HCT116 (cell line): Measurements from ENCODE around the gene FOXS1. TPM values are rescaled to one million over a fixed set of nuclear protein-coding genes. Genes with fewer than 3 reads are reported as not detected.

ENCODE experiments used
- ATAC-seq: fragments of 200-7000 bp; cut with Tn5 transposase; 2 replicates; pipeline ENCODE4 v1.9.1; 2020; ENCODE audit warnings: mild to moderate bottlenecking, moderate library complexity
- BruUV-seq: library from RNA; stranded (reverse); fragments of 400-500 nt; replicated peaks from 2 replicates; lab custom pipeline; 2021; lab: Mats Ljungman, UMichigan
- CTCF ChIA-PET: fragments of 300-600 bp; sonication (Branson Sonifier 250); formaldehyde crosslinking; loops from one replicate; lab custom pipeline; 2021; ENCODE audit warnings: antibody characterized with exemption; lab: Charles Lee
- POLR2A ChIA-PET: fragments of 300-600, 350-600 bp; sonication (Branson Sonifier 250); formaldehyde crosslinking; loops from one replicate; lab custom pipeline; 2021; ENCODE audit warnings: antibody characterized with exemption; lab: Charles Lee
- RAD21 ChIA-PET, 2 experiments: fragments of 300-600 bp; sonication (Branson Sonifier 250); formaldehyde crosslinking; loops; one replicate each; lab custom pipeline; 2023; ENCODE audit warnings: low total read pairs in 2 of 2; ENCODE audit not compliant: uncharacterized antibody in 2 of 2, unreplicated experiment in 2 of 2, low non-redundant PET in 1 of 2; lab: Charles Lee
- DNase-seq: peaks from one replicate; pipeline ENCODE4 v3.0.0-alpha.2; 2010; ENCODE audit warnings: low read depth, low spot score
- H2AFZ ChIP-seq: fragments of 200-600 bp; shearing (Covaris generic), sonication (generic); 2 replicates; pipeline ENCODE4 v1.6.1; 2017; ENCODE audit warnings: low read depth, mixed run types, mixed read lengths, antibody characterized with exemption, low read length; ENCODE audit not compliant: poor library complexity, severe bottlenecking
- H3K27ac ChIP-seq: 2 replicates; pipeline ENCODE4 v1.5.1; 2012; ENCODE audit warnings: low read depth, low read length
- H3K27me3 ChIP-seq: fragments of 200-600 bp; sonication (generic); 2 replicates; pipeline ENCODE4 v1.6.1; 2016; ENCODE audit warnings: mixed run types, low read length, mixed read lengths; ENCODE audit not compliant: insufficient read depth
- H3K36me3 ChIP-seq, 2 experiments: fragments of 200-500 bp in 1 of 2; fragments of 200-600 bp in 1 of 2; sonication (Bioruptor generic) in 1 of 2; sonication (generic) in 1 of 2; 2 replicates each; pipeline versions ENCODE4 v1.5.1 to v1.6.1; 2014 to 2016; ENCODE audit warnings: low read length in 2 of 2, inconsistent platforms in 1 of 2, mixed read lengths in 1 of 2, mixed run types in 1 of 2; ENCODE audit not compliant: insufficient read depth in 2 of 2, control insufficient read depth in 1 of 2
- H3K4me1 ChIP-seq, 2 experiments: fragments of 200-600 bp in 1 of 2; sonication (generic) in 1 of 2; 2 replicates each; pipeline versions ENCODE4 v1.5.1 to v1.6.1; 2012 to 2017; ENCODE audit warnings: low read length in 2 of 2, inconsistent platforms in 1 of 2, mild to moderate bottlenecking in 1 of 2, mixed read lengths in 1 of 2, mixed run types in 1 of 2, moderate library complexity in 1 of 2; ENCODE audit not compliant: insufficient read depth in 2 of 2, control insufficient read depth in 1 of 2
- H3K4me2 ChIP-seq: fragments of 200-600 bp; sonication (generic); 2 replicates; pipeline ENCODE4 v1.6.1; 2017; ENCODE audit warnings: mixed run types, low read length, mixed read lengths
- H3K4me3 ChIP-seq, 2 experiments: fragments of 200-600 bp in 1 of 2; sonication (generic) in 1 of 2; replicated peaks in 1 of 2; 2 replicates each; pipeline ENCODE4 v1.5.1; 2011 to 2016; ENCODE audit warnings: low read length in 2 of 2, control low read depth in 1 of 2, low read depth in 1 of 2, mild to moderate bottlenecking in 1 of 2, mixed read lengths in 1 of 2, mixed run types in 1 of 2
- H3K79me2 ChIP-seq: fragments of 200-600 bp; sonication (generic); 2 replicates; pipeline ENCODE4 v1.6.1; 2017; ENCODE audit warnings: mild to moderate bottlenecking, mixed run types, low read length, moderate library complexity, mixed read lengths; ENCODE audit not compliant: insufficient read depth
- H3K9ac ChIP-seq: fragments of 200-600 bp; sonication (generic); 2 replicates; pipeline ENCODE4 v1.6.1; 2016; ENCODE audit warnings: low read length, mixed read lengths
- H3K9me2 ChIP-seq: fragments of 200-600 bp; sonication (generic), shearing (Covaris generic); 2 replicates; pipeline ENCODE4 v1.6.1; 2017; ENCODE audit warnings: mixed run types, mild to moderate bottlenecking, moderate library complexity; ENCODE audit not compliant: insufficient read depth
- H3K9me3 ChIP-seq, 2 experiments: fragments of 200-500 bp in 1 of 2; fragments of 200-600 bp in 1 of 2; sonication (Bioruptor generic) in 1 of 2; sonication (generic) in 1 of 2; 2 replicates each; pipeline ENCODE4 v1.6.1; 2014 to 2017; ENCODE audit warnings: low read length in 2 of 2, mixed read lengths in 2 of 2, inconsistent platforms in 1 of 2, low read depth in 1 of 2, mild to moderate bottlenecking in 1 of 2, mixed run types in 1 of 2, moderate library complexity in 1 of 2; ENCODE audit not compliant: control insufficient read depth in 1 of 2, insufficient read depth in 1 of 2
- H4K20me1 ChIP-seq: fragments of 200-600 bp; sonication (generic), shearing (Covaris generic); 2 replicates; pipeline ENCODE4 v1.6.1; 2017; ENCODE audit warnings: mixed run types, mild to moderate bottlenecking, moderate library complexity; ENCODE audit not compliant: insufficient read depth
- EGR1 ChIP-seq: IDR thresholded peaks from 2 replicates; pipeline ENCODE4 v1.6.1; 2012; ENCODE audit warnings: low read depth
- EZH2 ChIP-seq: fragments of 200-600 bp; sonication (generic); IDR thresholded peaks from 2 replicates; pipeline ENCODE4 v1.6.1; 2017; ENCODE audit warnings: antibody characterized with exemption, mixed run types
- EZH2phosphoT487 ChIP-seq: fragments of 200-600 bp; IDR thresholded peaks from 2 replicates; pipeline ENCODE4 v1.6.1; 2018; ENCODE audit warnings: antibody characterized with exemption, borderline replicate concordance
- JUND ChIP-seq: IDR thresholded peaks from 2 replicates; pipeline ENCODE4 v1.6.1; 2012
- RAD21 ChIP-seq: IDR thresholded peaks from 2 replicates; pipeline ENCODE4 v1.6.1; 2012; ENCODE audit warnings: low read depth, mild to moderate bottlenecking
- SRF ChIP-seq: IDR thresholded peaks from 2 replicates; pipeline ENCODE4 v1.6.1; 2012; ENCODE audit warnings: low read depth
- TCF7L2 ChIP-seq: IDR thresholded peaks from 2 replicates; pipeline ENCODE4 v1.7.0; 2011; ENCODE audit warnings: borderline replicate concordance, inconsistent platforms; ENCODE audit not compliant: insufficient read depth, insufficient read length; ENCODE audit errors: extremely low read depth
- YY1 ChIP-seq: IDR thresholded peaks from 2 replicates; pipeline ENCODE4 v1.6.1; 2011; ENCODE audit warnings: low read length, low read depth, moderate library complexity, mild to moderate bottlenecking; ENCODE audit not compliant: insufficient replicate concordance; ENCODE audit errors: extremely low read depth
- ZFX ChIP-seq: fragments of 450-650 bp; IDR thresholded peaks from 2 replicates; pipeline ENCODE4 v1.6.1; 2017
- intact Hi-C: fragments of 100-400 bp; cut with micrococcal nuclease; formaldehyde crosslinking; loops from 2 replicates; pipeline ENCODE4 v1.10.0; 2022
- total RNA-seq: library from RNA; stranded (reverse); gene quantifications from one replicate; pipeline ENCODE4 v1.2.1, GENCODE V29; 2021; ENCODE audit not compliant: unreplicated experiment
- TF ChIP-seq, protein P1 (sequence below): IDR thresholded peaks from 2 replicates; pipeline ENCODE4 v1.6.1; 2012
- TF ChIP-seq, protein P2 (sequence below): IDR thresholded peaks from 2 replicates; pipeline ENCODE4 v1.6.1; 2011; ENCODE audit warnings: mild to moderate bottlenecking, low read length, moderate library complexity; ENCODE audit not compliant: insufficient replicate concordance; ENCODE audit errors: extremely low read depth
- TF ChIP-seq, protein P3 (sequence below): IDR thresholded peaks from 2 replicates; pipeline ENCODE4 v1.6.1; 2012
- TF ChIP-seq, protein P4 (sequence below), 3 experiments: fragments of 200-600 bp in 1 of 3; sonication (generic) in 1 of 3; IDR thresholded peaks in 2 of 3; conservative IDR thresholded peaks in 1 of 3; 2 replicates each; pipeline ENCODE4 v1.5.1; 2012 to 2017; ENCODE audit warnings: low read depth in 2 of 3, low read length in 2 of 3, antibody characterized with exemption in 1 of 3, borderline replicate concordance in 1 of 3, control low read depth in 1 of 3, mild to moderate bottlenecking in 1 of 3, mixed read lengths in 1 of 3, mixed run types in 1 of 3, moderate library complexity in 1 of 3; ENCODE audit not compliant: insufficient read depth in 1 of 3

Gene FOXS1
- total RNA-seq, 1 experiment from 2014 or later = not detected

- ChIA-PET RAD21 (no interaction called here), CTCF (no interaction called here), POLR2A (no interaction called here)
- no peaks in the 10 kb centered on the region for H3K27me3 ChIP-seq
- no peaks in the 10 kb centered on the region for H3K9me3 ChIP-seq
- no peak for TF ChIP-seq JUND
- no peak for TF ChIP-seq TCF7L2
- TF ChIP-seq RAD21 = no peak
- TF ChIP-seq EGR1 = no peak
- no peak for TF ChIP-seq SRF
- TF ChIP-seq, protein P1, sequence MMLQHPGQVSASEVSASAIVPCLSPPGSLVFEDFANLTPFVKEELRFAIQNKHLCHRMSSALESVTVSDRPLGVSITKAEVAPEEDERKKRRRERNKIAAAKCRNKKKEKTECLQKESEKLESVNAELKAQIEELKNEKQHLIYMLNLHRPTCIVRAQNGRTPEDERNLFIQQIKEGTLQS = no peak
- TF ChIP-seq YY1 = no peak
- TF ChIP-seq, protein P2, sequence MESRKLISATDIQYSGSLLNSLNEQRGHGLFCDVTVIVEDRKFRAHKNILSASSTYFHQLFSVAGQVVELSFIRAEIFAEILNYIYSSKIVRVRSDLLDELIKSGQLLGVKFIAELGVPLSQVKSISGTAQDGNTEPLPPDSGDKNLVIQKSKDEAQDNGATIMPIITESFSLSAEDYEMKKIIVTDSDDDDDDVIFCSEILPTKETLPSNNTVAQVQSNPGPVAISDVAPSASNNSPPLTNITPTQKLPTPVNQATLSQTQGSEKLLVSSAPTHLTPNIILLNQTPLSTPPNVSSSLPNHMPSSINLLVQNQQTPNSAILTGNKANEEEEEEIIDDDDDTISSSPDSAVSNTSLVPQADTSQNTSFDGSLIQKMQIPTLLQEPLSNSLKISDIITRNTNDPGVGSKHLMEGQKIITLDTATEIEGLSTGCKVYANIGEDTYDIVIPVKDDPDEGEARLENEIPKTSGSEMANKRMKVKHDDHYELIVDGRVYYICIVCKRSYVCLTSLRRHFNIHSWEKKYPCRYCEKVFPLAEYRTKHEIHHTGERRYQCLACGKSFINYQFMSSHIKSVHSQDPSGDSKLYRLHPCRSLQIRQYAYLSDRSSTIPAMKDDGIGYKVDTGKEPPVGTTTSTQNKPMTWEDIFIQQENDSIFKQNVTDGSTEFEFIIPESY = no peak
- TF ChIP-seq, protein P3, sequence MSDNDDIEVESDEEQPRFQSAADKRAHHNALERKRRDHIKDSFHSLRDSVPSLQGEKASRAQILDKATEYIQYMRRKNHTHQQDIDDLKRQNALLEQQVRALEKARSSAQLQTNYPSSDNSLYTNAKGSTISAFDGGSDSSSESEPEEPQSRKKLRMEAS = no peak
- no peak for TF ChIP-seq EZH2phosphoT487
- no peak for TF ChIP-seq ZFX
- TF ChIP-seq, protein P4, sequence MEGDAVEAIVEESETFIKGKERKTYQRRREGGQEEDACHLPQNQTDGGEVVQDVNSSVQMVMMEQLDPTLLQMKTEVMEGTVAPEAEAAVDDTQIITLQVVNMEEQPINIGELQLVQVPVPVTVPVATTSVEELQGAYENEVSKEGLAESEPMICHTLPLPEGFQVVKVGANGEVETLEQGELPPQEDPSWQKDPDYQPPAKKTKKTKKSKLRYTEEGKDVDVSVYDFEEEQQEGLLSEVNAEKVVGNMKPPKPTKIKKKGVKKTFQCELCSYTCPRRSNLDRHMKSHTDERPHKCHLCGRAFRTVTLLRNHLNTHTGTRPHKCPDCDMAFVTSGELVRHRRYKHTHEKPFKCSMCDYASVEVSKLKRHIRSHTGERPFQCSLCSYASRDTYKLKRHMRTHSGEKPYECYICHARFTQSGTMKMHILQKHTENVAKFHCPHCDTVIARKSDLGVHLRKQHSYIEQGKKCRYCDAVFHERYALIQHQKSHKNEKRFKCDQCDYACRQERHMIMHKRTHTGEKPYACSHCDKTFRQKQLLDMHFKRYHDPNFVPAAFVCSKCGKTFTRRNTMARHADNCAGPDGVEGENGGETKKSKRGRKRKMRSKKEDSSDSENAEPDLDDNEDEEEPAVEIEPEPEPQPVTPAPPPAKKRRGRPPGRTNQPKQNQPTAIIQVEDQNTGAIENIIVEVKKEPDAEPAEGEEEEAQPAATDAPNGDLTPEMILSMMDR (IDR thresholded peaks at IDR 0.05 in 2 of 3, conservative IDR thresholded peaks at IDR 0.05 in 1 of 3; ENCODE audit: borderline replicate concordance in 1 of 3, insufficient read depth in 1 of 3, low read depth in 2 of 3, low read length in 2 of 3) = no peak
- no peak for TF ChIP-seq EZH2
- DNase-seq = no peak
- BruUV-seq = no TSS peak
- H3K27ac ChIP-seq = no peak within 1 kb of the TSS
- no peak within 1 kb of the TSS for H3K9ac ChIP-seq
- no peak within 1 kb of the TSS for H3K4me2 ChIP-seq
- intact Hi-C loops = no loop called here
- H2AFZ ChIP-seq = no peak within 1 kb of the TSS
- ATAC-seq = no peak
- H3K4me3 ChIP-seq = no peak within 1 kb of the TSS
- no peaks in the 10 kb centered on the region for H3K36me3 ChIP-seq
- H3K9me2 ChIP-seq = no peaks in the 10 kb centered on the region
- H4K20me1 ChIP-seq = no peaks in the 10 kb centered on the region
- no peaks in the 10 kb centered on the region for H3K79me2 ChIP-seq
- H3K4me1 ChIP-seq = peaks cover 0 to 9% of the 10 kb centered on the region in 2 experiments; a peak in 1 of 4 replicates
Observed at GRCh38 chr20:31819083-31819784, 26.2 kb downstream of the FOXS1 start, which contains the start of gene MYLK2. Gene MYLK2 (plus strand): TSS chr20:31819356. CDS start chr20:31819581, 225 bp downstream.
